NCI-H446 treated with DMSO at 0.1 percent for 48 hours (cell line): Measurements from ENCODE around the gene FRMD5.
"Not testable (repeated sequence)": the region's sequence is repeated elsewhere in the genome, so short reads cannot be mapped to it uniquely, and the experiment has no call there.

Source experiments
- DNase-seq: peaks from one replicate; lab custom pipeline; 2025; lab: John Stamatoyannopoulos, UW

FRMD5 gene

GRCh38 chr15:43832485-43832884 is 362.6 kb downstream of the FRMD5 start:
- DNase-seq, result not testable (repeated sequence)

- DNase-seq, result not testable (repeated sequence)
Observed at GRCh38 chr15:43831519-43832052, 363.5 kb downstream of the FRMD5 start.

DNA sequence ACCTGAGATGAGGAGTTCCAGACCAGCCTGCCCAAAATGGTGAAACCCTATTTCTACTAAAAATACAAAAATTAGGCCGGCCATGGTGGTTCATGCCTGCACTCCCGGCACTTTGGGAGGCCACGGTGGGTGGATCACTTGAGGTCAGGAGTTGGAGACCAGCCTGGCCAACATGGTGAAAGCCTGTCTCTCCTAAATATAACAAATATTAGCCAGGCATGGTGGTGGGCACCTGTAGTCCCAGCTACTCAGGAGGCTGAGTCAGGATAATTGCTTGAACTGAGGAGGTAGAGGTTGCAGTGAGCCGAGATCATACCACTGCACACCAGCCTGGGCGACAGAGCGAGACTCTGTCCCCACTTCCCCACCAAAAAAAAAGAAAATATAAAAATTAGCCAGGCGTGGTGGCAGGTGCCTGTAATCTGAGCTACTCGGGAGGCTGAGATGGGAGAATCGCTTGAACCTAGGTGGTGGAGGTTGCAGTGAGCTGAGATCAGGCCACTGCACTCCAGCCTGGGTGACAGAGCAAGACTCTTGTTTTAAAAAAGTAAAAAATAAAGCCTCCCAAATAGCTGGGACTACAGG is 364.3 kb downstream of the FRMD5 start:
- not testable (repeated sequence) for DNase-seq

GRCh38 chr15:43829951-43830540 is 365.0 kb downstream of the FRMD5 start:
- not testable (repeated sequence) for DNase-seq

DNA sequence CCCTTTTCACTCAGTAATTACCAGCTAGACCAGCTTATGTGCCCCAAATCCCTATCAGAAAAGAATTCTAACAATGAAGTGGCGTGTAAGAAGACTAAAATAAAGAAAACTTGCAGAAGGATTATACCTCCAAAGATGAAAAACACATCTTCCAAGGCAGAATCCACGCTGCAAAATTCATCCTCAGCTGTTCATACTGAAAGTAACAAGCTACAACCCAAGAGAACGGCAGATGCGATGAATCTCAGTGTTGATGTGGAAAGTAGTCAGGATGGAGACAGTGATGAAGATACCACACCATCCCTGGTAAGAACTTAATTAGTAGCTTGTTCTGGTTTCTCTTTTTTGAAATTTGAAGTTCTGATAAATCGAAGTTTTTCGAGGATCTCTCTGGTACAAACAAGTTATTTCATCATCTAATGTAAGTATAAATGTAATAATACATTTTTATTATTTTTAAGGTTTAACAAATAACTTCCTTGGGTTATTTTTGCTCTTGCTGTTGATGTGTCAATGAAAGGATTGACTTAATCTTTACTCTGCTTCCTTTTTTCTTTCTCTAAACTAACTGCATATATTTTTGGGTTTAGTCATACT is 366.9 kb downstream of the FRMD5 start:
- DNase-seq, result no peak

DNA sequence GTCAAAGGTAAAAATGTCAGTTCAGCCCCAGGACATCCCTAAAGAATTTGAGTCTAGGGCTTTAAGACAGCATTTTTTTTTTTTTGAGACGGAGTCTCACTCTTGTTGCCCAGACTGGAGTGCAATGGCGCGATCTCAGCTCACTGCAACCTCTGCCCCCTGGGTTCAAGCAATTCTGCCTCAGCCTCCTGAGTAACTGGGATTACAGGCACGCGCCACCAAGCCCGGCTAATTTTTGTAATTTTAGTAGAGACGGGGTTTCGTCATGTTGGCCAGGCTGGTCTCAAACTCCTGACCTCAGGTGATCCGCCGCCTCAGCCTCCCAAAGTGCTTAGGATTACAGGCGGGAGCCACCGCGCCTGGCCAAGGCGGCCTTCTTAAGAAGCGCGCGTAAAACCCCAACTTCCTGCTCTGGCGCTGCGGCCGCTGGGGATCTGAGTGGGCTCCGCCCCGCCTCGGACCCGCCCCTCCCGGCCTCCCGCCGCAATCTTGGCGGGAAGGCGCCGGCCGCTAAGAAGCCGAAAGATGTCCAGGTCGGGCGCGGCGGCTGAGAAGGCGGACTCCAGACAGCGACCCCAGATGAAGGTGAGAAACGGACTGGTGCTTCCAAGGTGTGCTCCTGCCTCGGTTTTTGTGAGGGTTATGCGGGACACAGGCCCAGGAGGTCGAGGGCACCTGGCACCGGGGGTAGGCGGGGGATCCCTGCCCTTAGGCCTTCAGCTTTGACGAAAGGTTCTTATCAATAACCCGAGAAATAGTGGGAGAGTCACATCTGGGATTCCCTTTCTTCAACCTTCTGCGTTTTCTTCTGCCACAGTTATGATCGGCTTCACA is 368.3 kb downstream of the FRMD5 start, which contains the start of gene WDR76:
WDR76 (plus strand) TSS at position 495 of the 834 bp plus-strand sequence; CDS start at position 526, 31 bp downstream.
- DNase-seq, result peak; percentile 76

- no peak for DNase-seq
Observed at GRCh38 chr15:43826029-43826507, 369.0 kb downstream of the FRMD5 start.

DNA sequence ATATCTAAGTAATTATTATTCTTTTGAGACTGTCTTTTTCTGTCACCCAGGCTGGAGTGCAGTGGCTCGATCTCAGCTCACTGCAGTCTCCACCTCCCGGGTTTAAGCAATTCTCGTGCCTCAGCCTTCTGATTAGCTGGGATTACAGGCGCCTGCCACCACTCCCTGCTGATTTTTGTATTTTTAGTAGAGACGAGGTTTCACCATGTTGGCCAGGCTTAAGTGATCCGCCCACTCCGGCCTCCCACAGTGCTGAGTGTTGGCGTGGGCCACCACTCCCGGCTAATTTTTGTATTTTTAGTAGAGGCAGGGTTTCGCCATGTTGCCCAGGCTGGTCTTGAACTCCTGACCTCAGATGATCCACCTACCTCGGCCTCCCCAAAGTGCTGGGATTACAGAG is 369.8 kb downstream of the FRMD5 start:
- not testable (repeated sequence) for DNase-seq

- DNase-seq, result peak; percentile 94
Observed at GRCh38 chr15:43824302-43825246, 370.5 kb downstream of the FRMD5 start, which contains the start of gene MFAP1. Gene MFAP1, minus strand, starts transcription at chr15:43824690. Its CDS starts 121 bp downstream, at chr15:43824569.

GRCh38 chr15:43821505-43821904 is 373.6 kb downstream of the FRMD5 start:
- no peak for DNase-seq
